ENCODE results near the gene PBX2.

DNA sequence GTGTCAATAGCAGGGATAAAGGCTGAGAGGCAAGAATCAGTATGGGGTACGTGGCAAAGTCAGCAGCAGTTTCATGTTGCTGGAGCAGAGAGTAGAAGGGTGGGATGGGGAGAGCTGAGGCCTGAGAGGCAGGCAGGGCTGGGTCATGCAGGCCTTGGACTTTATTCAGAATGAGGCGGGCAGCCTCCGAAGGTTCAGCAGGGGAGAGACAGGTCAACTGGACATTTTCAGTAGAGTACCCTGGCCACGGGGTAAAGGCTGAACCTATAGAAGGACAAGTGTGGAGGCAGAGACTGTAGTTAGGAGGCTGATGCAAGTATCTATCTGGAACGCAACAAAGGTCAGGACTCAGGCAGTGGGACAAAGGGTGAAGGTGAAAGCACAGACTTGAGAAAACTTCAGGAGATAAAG, 20.2 kb upstream of the PBX2 start:
- TF ChIP-seq, protein P1, sequence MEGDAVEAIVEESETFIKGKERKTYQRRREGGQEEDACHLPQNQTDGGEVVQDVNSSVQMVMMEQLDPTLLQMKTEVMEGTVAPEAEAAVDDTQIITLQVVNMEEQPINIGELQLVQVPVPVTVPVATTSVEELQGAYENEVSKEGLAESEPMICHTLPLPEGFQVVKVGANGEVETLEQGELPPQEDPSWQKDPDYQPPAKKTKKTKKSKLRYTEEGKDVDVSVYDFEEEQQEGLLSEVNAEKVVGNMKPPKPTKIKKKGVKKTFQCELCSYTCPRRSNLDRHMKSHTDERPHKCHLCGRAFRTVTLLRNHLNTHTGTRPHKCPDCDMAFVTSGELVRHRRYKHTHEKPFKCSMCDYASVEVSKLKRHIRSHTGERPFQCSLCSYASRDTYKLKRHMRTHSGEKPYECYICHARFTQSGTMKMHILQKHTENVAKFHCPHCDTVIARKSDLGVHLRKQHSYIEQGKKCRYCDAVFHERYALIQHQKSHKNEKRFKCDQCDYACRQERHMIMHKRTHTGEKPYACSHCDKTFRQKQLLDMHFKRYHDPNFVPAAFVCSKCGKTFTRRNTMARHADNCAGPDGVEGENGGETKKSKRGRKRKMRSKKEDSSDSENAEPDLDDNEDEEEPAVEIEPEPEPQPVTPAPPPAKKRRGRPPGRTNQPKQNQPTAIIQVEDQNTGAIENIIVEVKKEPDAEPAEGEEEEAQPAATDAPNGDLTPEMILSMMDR (IDR thresholded peaks at IDR 0.05) = no peak
- no peak for TF ChIP-seq POLR2AphosphoS5 (IDR thresholded peaks at IDR 0.05)

Data from prostate gland (tissue), 2 donors.